Measurements from ENCODE around the gene MARCHF10.
"Not testable (repeated sequence)": the region's sequence is repeated elsewhere in the genome, so short reads cannot be mapped to it uniquely, and the experiment has no call there.

The MARCHF10 gene

GRCh38 chr17:62702746-62703260, 105.3 kb downstream of the MARCHF10 start:
- DNase-seq (ENCODE audit: low spot score in 2 of 2) (no peak), ATAC-seq (replicated peaks; ENCODE audit: extremely low read depth, poor library complexity, severe bottlenecking) (no peak)
- no peak overlapping the region for H3K27ac Mint-ChIP-seq (ENCODE audit: low read depth)

DNA sequence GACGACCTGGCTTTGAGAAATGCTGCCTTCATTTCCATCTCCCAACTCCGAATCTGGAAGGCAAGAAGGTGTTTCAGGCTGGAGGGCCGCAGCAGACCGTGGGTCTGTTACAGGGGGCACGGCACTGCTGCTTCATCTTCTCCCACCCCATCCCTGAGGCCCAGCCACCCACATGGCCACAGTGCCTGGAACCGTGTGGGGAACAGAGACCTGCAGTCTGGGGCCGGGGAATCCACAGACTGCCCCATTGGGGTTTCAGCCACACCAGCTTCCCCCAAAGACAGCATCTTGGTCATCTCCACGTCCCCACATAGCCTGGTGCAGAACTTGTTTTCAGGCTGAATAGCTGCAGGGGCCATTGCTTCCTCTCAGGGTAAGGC, 106.4 kb downstream of the MARCHF10 start:
- Mint-ChIP-seq H3K4me1 (no peaks in the 10 kb centered on the region), H3K27ac (ENCODE audit: low read depth) (no peak overlapping the region), H3K4me3 (no peak overlapping the region), H3K36me3 (ENCODE audit: insufficient read depth) (peaks cover 2% of the 10 kb centered on the region), H3K27me3 (peaks cover 10% of the 10 kb centered on the region), H3K9me3 (no peaks in the 10 kb centered on the region)
- ATAC-seq (replicated peaks; ENCODE audit: extremely low read depth, poor library complexity, severe bottlenecking) = no peak
- no peak for DNase-seq (ENCODE audit: low spot score in 2 of 2)

More at GRCh38 chr17:62702746-62703260, 105.3 kb downstream of the MARCHF10 start:
- H3K4me1 Mint-ChIP-seq = no peaks in the 10 kb centered on the region
- peak overlapping the region; percentile 69 for H3K4me3 Mint-ChIP-seq
- peaks cover 10% of the 10 kb centered on the region for H3K27me3 Mint-ChIP-seq
- peaks cover 2% of the 10 kb centered on the region for H3K36me3 Mint-ChIP-seq (ENCODE audit: insufficient read depth)
- H3K9me3 Mint-ChIP-seq = no peaks in the 10 kb centered on the region

DNA sequence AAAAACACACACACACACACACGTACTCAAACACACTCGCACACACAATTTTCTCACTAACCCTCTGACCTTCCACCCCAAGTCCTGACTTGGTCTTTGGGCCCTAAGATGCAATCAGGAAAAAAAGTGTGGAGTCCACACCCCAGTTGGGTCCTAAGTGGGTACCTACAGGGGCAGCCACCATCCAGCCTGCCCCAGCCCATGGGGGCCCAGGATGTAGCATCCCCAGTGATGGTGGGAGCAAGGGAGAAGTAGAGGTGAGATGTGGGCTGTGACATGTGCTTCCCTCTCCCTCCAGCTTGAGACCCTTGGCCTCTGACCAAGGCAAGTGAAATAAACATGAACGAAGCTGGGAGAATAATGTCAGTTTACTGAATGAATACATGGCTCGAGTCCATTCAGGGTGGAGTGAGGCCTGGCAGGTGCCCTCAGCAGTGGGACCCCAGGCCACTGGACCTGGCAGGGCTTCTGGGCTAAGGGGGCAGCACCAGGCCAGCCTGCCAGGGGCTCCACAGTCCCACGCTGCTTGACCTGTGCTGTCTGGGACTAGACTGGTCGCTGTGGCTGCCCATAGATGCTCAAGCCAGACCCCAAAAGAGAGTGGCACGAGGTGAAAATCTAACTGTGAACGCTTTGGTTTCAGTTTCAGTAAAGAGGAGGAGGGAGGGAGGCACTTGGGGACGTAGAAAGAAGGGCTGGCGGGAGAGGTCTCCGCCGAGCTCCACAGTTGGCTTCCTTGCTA, 107.0 kb downstream of the MARCHF10 start:
- DNase-seq (ENCODE audit: low spot score in 2 of 2) = no peak
- no peaks in the 10 kb centered on the region for H3K4me1 Mint-ChIP-seq
- peaks cover 16% of the 10 kb centered on the region for H3K27me3 Mint-ChIP-seq
- peaks cover 2% of the 10 kb centered on the region for H3K36me3 Mint-ChIP-seq (ENCODE audit: insufficient read depth)
- no peak overlapping the region for H3K4me3 Mint-ChIP-seq
- no peaks in the 10 kb centered on the region for H3K9me3 Mint-ChIP-seq
- ATAC-seq (replicated peaks; ENCODE audit: extremely low read depth, poor library complexity, severe bottlenecking) = no peak
- no peak overlapping the region for H3K27ac Mint-ChIP-seq (ENCODE audit: low read depth)

- H3K36me3 Mint-ChIP-seq (ENCODE audit: insufficient read depth); H3K27ac Mint-ChIP-seq (ENCODE audit: low read depth); ATAC-seq (replicated peaks; ENCODE audit: extremely low read depth, poor library complexity, severe bottlenecking); H3K4me1 Mint-ChIP-seq; DNase-seq (ENCODE audit: low spot score in 2 of 2); H3K4me3 Mint-ChIP-seq; H3K9me3 Mint-ChIP-seq: not testable (repeated sequence)
- H3K27me3 Mint-ChIP-seq = peaks cover 33% of the 10 kb centered on the region
These were observed 109.7 kb downstream of the MARCHF10 start for GRCh38 chr17:62698459-62698858.

DNA sequence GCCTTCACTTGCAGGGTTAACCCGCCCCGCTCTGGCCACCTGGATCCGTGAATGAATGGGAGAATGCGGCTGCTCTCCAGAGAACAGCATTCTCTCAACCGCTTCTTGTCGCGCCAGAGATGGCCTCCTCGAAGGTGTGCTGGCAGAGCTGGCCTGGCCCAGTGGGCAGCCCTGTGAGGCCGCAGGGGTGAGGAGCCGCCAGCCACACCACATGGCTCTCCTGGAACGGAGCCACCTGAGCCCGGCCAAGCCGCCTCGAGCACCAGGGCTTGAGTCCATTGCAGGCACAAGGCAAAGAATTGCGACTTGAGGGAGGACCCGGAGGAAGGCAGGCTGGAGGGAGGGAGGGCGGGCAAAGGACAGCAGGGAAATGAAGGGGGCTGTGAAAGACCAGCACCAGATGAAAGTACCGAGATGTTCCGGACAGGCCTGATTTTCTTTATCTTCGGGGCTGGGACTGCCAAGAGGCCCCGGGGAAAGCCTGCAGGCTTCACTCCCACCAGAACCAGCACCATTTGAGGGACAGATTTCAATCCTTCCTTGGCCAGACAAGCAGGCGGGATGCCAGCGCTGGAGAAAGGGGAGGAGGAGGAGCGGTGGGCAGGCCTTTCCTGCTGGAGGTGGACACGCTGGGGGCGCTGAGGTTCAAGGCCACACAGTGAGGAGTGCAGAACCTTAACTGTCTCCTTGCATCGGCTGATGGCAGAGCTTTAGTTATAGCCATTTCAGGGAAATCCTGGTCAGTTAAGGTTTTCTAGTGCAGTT, 111.2 kb downstream of the MARCHF10 start:
- DNase-seq (ENCODE audit: low spot score in 2 of 2) (no peak), ATAC-seq (replicated peaks; ENCODE audit: extremely low read depth, poor library complexity, severe bottlenecking) (no peak)
- Mint-ChIP-seq H3K9me3 (no peaks in the 10 kb centered on the region), H3K36me3 (ENCODE audit: insufficient read depth) (no peaks in the 10 kb centered on the region), H3K4me1 (no peaks in the 10 kb centered on the region), H3K27me3 (peaks cover 33% of the 10 kb centered on the region), H3K27ac (ENCODE audit: low read depth) (no peak overlapping the region), H3K4me3 (no peak overlapping the region)

DNA sequence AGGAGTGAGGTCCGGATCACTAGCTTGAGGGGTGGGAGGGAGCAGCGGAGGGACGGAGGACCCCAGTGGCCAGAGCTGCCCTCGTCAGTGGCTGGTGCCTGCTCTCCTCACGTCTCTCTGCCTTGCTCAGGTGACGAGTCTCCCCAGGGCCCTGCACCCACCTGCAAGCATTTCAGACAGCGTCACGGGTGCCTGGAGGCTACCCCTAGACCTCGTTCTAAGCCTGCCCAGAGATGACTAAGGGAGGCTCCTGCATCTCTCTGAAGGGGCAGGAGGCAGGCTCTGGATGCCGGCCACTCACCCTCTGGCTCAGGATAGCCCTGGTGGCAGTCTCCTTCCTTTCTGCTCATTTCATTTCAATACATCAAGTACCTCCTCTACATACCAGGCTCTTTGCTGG, 111.9 kb downstream of the MARCHF10 start:
- no peaks in the 10 kb centered on the region for H3K4me1 Mint-ChIP-seq
- H3K36me3 Mint-ChIP-seq (ENCODE audit: insufficient read depth) = no peaks in the 10 kb centered on the region
- H3K9me3 Mint-ChIP-seq = no peaks in the 10 kb centered on the region
- ATAC-seq (replicated peaks; ENCODE audit: extremely low read depth, poor library complexity, severe bottlenecking) = no peak
- peaks cover 33% of the 10 kb centered on the region for H3K27me3 Mint-ChIP-seq
- no peak overlapping the region for H3K27ac Mint-ChIP-seq (ENCODE audit: low read depth)
- no peak overlapping the region for H3K4me3 Mint-ChIP-seq
- DNase-seq (ENCODE audit: low spot score in 2 of 2) = no peak

DNA sequence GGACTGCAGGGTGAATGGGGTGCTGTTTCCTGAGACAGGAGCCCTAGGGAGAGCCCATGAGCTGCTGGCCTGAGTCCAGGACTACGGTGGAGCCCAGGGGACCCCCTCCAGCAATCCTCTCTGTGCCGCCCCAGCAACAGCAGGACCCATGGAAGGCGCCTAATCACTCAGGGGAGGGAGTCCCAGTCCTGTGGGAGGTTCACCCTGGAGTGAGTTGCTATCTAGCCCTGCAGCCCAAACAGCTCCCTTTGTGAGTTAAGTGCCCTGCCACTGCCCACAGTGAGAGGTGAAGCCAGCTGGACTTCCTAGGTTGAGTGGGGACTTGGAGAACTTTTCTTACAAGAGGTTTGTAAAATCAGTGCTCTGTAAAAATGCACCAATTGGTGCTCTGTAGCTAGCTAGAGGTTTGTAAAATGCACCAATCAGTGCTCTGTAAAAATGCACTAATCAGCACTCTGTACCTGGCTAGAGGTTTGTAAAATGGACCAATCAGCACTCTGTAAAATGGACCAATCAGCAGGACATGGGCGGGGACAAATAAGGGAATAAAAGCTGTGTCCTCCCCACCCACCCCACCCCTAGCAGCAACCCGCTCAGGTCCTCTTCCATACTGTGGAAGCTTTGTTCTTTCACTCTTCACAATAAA, 112.9 kb downstream of the MARCHF10 start:
- H3K27ac Mint-ChIP-seq (ENCODE audit: low read depth); ATAC-seq (replicated peaks; ENCODE audit: extremely low read depth, poor library complexity, severe bottlenecking); H3K4me3 Mint-ChIP-seq; DNase-seq (ENCODE audit: low spot score in 2 of 2); H3K9me3 Mint-ChIP-seq; H3K36me3 Mint-ChIP-seq (ENCODE audit: insufficient read depth); H3K4me1 Mint-ChIP-seq: not testable (repeated sequence)
- peaks cover 32% of the 10 kb centered on the region for H3K27me3 Mint-ChIP-seq

DNA sequence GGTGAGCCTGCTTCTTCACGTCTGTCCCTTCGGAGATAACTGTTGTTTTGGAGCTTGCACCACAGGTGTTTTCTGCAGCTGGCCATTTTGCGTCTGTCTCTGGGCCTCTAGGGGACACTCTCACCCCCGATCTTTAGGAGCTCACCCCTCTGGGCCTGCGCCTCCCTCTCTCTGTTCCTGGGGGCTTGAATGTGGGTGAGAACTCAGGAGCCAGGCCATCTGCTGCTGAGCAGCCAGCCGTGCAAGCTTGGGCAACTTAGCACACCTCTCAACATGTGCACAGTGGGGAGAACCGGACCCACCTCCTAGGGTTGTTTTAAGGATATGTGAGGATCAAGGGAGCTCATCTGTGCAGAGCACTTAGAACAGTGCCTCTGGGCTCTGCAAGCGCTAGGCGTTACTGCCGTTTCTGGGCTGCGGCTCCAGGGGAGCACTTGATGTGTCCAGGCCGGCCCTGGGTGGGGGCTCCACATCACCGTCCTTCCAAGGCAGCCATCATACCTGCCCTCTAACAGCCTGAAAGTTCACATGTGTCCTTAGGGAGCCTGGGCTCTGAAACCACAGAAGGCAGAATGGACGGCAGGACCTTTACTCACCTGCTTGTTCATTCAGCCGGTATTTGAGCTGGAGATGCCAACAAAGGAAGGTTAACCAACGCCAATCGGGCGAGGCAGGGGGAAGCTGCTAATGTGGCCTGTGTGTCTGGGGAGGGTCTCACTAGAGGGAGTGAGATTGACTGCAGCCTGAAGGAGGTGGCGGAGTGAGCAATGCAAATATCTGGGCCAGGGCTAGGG, 114.3 kb downstream of the MARCHF10 start:
- no peaks in the 10 kb centered on the region for H3K36me3 Mint-ChIP-seq (ENCODE audit: insufficient read depth)
- ATAC-seq (replicated peaks; ENCODE audit: extremely low read depth, poor library complexity, severe bottlenecking) = no peak

GRCh38 chr17:62692721-62693431, 115.2 kb downstream of the MARCHF10 start:
- Mint-ChIP-seq H3K36me3 (ENCODE audit: insufficient read depth) (no peaks in the 10 kb centered on the region), H3K27me3 (peaks cover 23% of the 10 kb centered on the region), H3K27ac (ENCODE audit: low read depth) (no peak overlapping the region), H3K4me1 (no peaks in the 10 kb centered on the region), H3K9me3 (no peaks in the 10 kb centered on the region), H3K4me3 (no peak overlapping the region)
- DNase-seq (ENCODE audit: low spot score in 2 of 2) (no peak), ATAC-seq (replicated peaks; ENCODE audit: extremely low read depth, poor library complexity, severe bottlenecking) (no peak)

More for the DNA sequence above, 114.3 kb downstream of the MARCHF10 start:
- no peak for DNase-seq (ENCODE audit: low spot score in 2 of 2)
- peaks cover 23% of the 10 kb centered on the region for H3K27me3 Mint-ChIP-seq
- H3K27ac Mint-ChIP-seq (ENCODE audit: low read depth) = no peak overlapping the region
- H3K9me3 Mint-ChIP-seq = no peaks in the 10 kb centered on the region
- H3K4me3 Mint-ChIP-seq = no peak overlapping the region
- no peaks in the 10 kb centered on the region for H3K4me1 Mint-ChIP-seq

DNA sequence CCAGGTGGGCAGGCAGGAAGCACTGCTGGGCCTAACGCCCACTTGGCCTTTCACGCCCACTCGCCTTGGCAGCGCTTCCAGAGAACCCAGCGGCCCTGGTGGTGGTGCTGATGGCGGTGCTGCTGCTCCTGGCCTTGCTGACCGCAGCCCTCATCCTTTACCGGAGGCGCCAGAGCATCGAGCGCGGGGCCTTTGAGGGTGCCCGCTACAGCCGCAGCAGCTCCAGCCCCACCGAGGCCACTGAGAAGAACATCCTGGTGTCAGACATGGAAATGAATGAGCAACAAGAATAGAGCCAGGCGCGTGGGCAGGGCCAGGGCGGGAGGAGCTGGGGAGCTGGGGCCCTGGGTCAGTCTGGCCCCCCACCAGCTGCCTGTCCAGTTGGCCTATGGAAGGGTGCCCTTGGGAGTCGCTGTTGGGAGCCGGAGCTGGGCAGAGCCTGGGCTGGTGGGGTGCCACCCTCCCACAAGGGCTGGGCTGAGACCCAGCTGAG, 115.9 kb downstream of the MARCHF10 start:
- H3K9me3 Mint-ChIP-seq = no peaks in the 10 kb centered on the region
- H3K27ac Mint-ChIP-seq (ENCODE audit: low read depth) = no peak overlapping the region
- H3K4me1 Mint-ChIP-seq = no peaks in the 10 kb centered on the region
- peaks cover 23% of the 10 kb centered on the region for H3K27me3 Mint-ChIP-seq
- DNase-seq (ENCODE audit: low spot score in 2 of 2) (no peak), ATAC-seq (replicated peaks; ENCODE audit: extremely low read depth, poor library complexity, severe bottlenecking) (no peak)
- H3K36me3 Mint-ChIP-seq (ENCODE audit: insufficient read depth) = no peaks in the 10 kb centered on the region
- H3K4me3 Mint-ChIP-seq = no peak overlapping the region

GRCh38 chr17:62691589-62691915, 116.6 kb downstream of the MARCHF10 start:
- H3K36me3 Mint-ChIP-seq (ENCODE audit: insufficient read depth); H3K27ac Mint-ChIP-seq (ENCODE audit: low read depth); ATAC-seq (replicated peaks; ENCODE audit: extremely low read depth, poor library complexity, severe bottlenecking); H3K4me1 Mint-ChIP-seq; H3K9me3 Mint-ChIP-seq; DNase-seq (ENCODE audit: low spot score in 2 of 2); H3K4me3 Mint-ChIP-seq: not testable (repeated sequence)
- peaks cover 22% of the 10 kb centered on the region for H3K27me3 Mint-ChIP-seq
